ENCODE results near the gene PSMD6. TPM values are rescaled to one million over a fixed set of nuclear protein-coding genes. Genes with fewer than 3 reads are reported as not detected.

Gene PSMD6
- total and polyA plus RNA-seq, 10 of the 15 experiments (the other 5 are each of a cell fraction or from before 2014, with no cell fraction given) = 68.7 to 199 (median 106) TPM

DNA sequence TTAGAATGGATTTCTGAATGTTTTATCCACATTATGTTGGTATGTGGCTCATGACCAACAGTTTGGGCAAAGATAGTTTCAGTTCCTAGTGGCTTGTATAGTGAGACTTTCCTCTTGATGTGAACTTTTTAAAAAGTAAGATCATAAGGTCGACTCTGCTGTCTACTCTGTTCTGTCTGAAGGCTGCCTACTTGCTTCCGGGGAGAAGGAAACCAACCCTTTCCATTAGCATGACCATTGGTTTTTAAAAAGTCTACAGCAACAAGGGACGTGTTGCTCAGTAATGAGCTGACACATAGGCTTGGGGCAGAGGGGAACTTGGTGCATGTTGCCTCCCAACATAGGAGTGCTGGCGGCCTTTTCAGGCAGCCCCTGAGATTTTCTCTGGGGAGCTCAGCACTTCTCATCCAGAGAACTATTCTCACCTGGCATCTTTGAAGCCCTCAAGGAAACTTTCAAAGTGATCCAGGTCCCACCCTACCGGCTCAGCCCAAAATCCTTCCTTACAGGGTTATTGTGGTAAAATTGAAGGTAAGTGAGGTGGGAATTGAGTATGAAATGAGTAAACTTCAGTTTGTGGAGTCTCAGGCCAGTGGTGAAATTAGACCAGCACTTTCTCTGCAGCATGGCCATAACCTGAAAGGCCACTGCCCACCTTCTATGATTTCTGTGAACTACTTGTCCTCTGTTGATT lies 30.6 kb downstream of the PSMD6 start (continued):
- TF ChIP-seq, protein P1, sequence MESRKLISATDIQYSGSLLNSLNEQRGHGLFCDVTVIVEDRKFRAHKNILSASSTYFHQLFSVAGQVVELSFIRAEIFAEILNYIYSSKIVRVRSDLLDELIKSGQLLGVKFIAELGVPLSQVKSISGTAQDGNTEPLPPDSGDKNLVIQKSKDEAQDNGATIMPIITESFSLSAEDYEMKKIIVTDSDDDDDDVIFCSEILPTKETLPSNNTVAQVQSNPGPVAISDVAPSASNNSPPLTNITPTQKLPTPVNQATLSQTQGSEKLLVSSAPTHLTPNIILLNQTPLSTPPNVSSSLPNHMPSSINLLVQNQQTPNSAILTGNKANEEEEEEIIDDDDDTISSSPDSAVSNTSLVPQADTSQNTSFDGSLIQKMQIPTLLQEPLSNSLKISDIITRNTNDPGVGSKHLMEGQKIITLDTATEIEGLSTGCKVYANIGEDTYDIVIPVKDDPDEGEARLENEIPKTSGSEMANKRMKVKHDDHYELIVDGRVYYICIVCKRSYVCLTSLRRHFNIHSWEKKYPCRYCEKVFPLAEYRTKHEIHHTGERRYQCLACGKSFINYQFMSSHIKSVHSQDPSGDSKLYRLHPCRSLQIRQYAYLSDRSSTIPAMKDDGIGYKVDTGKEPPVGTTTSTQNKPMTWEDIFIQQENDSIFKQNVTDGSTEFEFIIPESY (IDR thresholded peaks at IDR 0.05) = no peak

DNA sequence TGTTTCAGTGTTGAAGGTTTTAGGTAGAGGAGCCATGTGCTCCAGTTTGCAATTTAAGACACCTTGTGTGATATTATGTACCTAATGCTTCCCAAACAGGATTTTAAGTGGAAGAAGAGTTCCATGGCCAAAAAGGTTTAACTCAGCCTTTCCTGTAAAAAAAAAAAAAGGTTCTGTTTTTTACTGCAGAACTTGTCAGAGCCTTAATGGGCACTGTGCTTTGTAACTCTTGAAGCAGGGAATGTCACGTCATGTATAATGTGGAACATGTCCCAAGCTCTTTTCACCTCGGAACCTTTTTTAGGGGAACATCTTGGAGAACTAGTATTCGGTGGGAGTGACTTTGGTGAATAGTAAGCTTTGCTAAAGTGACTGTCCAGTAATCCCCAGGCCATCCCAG lies 31.6 kb downstream of the PSMD6 start:
- no peak overlapping the region for H2AFZ ChIP-seq (ENCODE audit: control insufficient read depth, low read depth, low read length)
- no TSS peak for BruUV-seq (replicated peaks)
- POLR2A ChIA-PET = no interaction called here
- H3K27ac ChIP-seq (ENCODE audit: control insufficient read depth, insufficient read depth) = no peak overlapping the region
- H3K36me3 ChIP-seq (ENCODE audit: control insufficient read depth in 2 of 2, insufficient read depth in 2 of 2, low read length in 1 of 2) = peaks cover 24 to 43% of the 10 kb centered on the region in 2 experiments
- H3K4me3 ChIP-seq = no peak overlapping the region
- DNase-seq (ENCODE audit: low read depth, low spot score) = no peak
- CTCF ChIA-PET = interaction anchor here (1.2 to 8.0 kb wide), 9 partner anchors 12 to 641 kb away, joined by 3 to 154 read pairs (median 19); partner anchors contain the start of gene C3orf49
- H3K27me3 ChIP-seq (replicated peaks in 1 of 2; ENCODE audit: control insufficient read depth in 2 of 2, insufficient read depth in 2 of 2, low read length in 1 of 2) = no peaks in the 10 kb centered on the region
- FAIRE-seq = no peak
- SMC1A ChIA-PET (ENCODE audit: uncharacterized antibody, unreplicated experiment) = interaction anchor here (0.9 to 3.1 kb wide), 8 partner anchors 10 to 41 kb away, joined by 3 to 18 read pairs (median 4); no protein-coding TSS in a partner anchor
- 98% methylated on average over 3 of the region's 3 CpGs for WGBS (ENCODE audit: insufficient coverage, insufficient replicate concordance, low lambda C conversion rate, missing lambda C conversion rate)
- RAD21 ChIA-PET (ENCODE audit: unreplicated experiment) = interaction anchor here (1.2 to 1.9 kb wide), 3 partner anchors 24 to 34 kb away, joined by 3 to 6 read pairs (median 3); no protein-coding TSS in a partner anchor
- H4K20me1 ChIP-seq (ENCODE audit: control insufficient read depth, insufficient read depth) = no peaks in the 10 kb centered on the region
- no peaks in the 10 kb centered on the region for H3K4me1 ChIP-seq (ENCODE audit: control insufficient read depth, insufficient read depth, low read length)
- intact Hi-C loops (cut with micrococcal nuclease; ENCODE audit: unreplicated experiment) (loop anchor here (2.0 kb wide), 2 partner anchors 23 to 641 kb away; no protein-coding TSS in a partner anchor), in situ Hi-C loops (cut with MboI) (loop anchor here (5.0 kb wide), 1 partner anchor 639 kb away; no protein-coding TSS in a partner anchor)
- TF ChIP-seq ETV6 (conservative IDR thresholded peaks at IDR 0.05 in 1 of 2, IDR thresholded peaks at IDR 0.05 in 1 of 2; ENCODE audit: borderline replicate concordance in 1 of 2, low read depth in 1 of 2) = no peak
- TF ChIP-seq STAT3 (IDR thresholded peaks at IDR 0.05; ENCODE audit: low read depth, low read length) = no peak
- TF ChIP-seq MTA3 (IDR thresholded peaks at IDR 0.05; ENCODE audit: borderline replicate concordance, low read length) = no peak
- no peak for TF ChIP-seq SMC3 (IDR thresholded peaks at IDR 0.05; ENCODE audit: borderline replicate concordance, low read length)
- TF ChIP-seq FOXK2 (IDR thresholded peaks at IDR 0.05) = no peak
- TF ChIP-seq CREB1 (IDR thresholded peaks at IDR 0.05; ENCODE audit: low read depth) = no peak
- TF ChIP-seq RAD51 (IDR thresholded peaks at IDR 0.05) = no peak
- TF ChIP-seq MXI1 (IDR thresholded peaks at IDR 0.05; ENCODE audit: low read depth, low read length) = no peak
- TF ChIP-seq CBX5 (IDR thresholded peaks at IDR 0.05; ENCODE audit: low read depth) = no peak
- TF ChIP-seq, protein P2, sequence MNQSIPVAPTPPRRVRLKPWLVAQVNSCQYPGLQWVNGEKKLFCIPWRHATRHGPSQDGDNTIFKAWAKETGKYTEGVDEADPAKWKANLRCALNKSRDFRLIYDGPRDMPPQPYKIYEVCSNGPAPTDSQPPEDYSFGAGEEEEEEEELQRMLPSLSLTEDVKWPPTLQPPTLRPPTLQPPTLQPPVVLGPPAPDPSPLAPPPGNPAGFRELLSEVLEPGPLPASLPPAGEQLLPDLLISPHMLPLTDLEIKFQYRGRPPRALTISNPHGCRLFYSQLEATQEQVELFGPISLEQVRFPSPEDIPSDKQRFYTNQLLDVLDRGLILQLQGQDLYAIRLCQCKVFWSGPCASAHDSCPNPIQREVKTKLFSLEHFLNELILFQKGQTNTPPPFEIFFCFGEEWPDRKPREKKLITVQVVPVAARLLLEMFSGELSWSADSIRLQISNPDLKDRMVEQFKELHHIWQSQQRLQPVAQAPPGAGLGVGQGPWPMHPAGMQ (IDR thresholded peaks at IDR 0.05; ENCODE audit: borderline replicate concordance) = no peak
- TF ChIP-seq RBBP5 (conservative IDR thresholded peaks at IDR 0.05) = no peak
- ATAC-seq = no peak
- H3K79me2 ChIP-seq (ENCODE audit: control insufficient read depth, insufficient read depth, low read length) = no peaks in the 10 kb centered on the region
- H3K9me3 ChIP-seq (replicated peaks; ENCODE audit: control insufficient read depth, insufficient read depth, low read length) = no peaks in the 10 kb centered on the region
- H3K4me2 ChIP-seq (ENCODE audit: control insufficient read depth, insufficient read depth) = no peak overlapping the region
- no peak overlapping the region for H3K9ac ChIP-seq (ENCODE audit: control insufficient read depth, insufficient read depth, low read length)
